Kidney capillary endothelial cell (primary cell): ENCODE measurements around the gene CFAP161.
"Not testable (repeated sequence)": the region's sequence is repeated elsewhere in the genome, so short reads cannot be mapped to it uniquely, and the experiment has no call there.

Experiments used
- DNase-seq: peaks from one replicate; pipeline ENCODE4 v3.0.0-alpha.2; 2018; ENCODE audit warnings: low spot score

Gene CFAP161

GRCh38 chr15:81107889-81108288 lies 26.2 kb upstream of the CFAP161 start:
- DNase-seq = no peak

- DNase-seq = no peak
These were observed 25.6 kb upstream of the CFAP161 start for GRCh38 chr15:81108427-81108826.

GRCh38 chr15:81111018-81111417 lies 23.1 kb upstream of the CFAP161 start:
- no peak for DNase-seq

- no peak for DNase-seq
These were observed 22.3 kb upstream of the CFAP161 start for GRCh38 chr15:81111510-81112470.

- no peak for DNase-seq
These were observed 20.8 kb upstream of the CFAP161 start for GRCh38 chr15:81113204-81113657.

GRCh38 chr15:81113861-81114291 lies 20.2 kb upstream of the CFAP161 start:
- no peak for DNase-seq

- no peak for DNase-seq
These were observed 18.8 kb upstream of the CFAP161 start for GRCh38 chr15:81115054-81115939.

- no peak for DNase-seq
These were observed 16.9 kb upstream of the CFAP161 start for GRCh38 chr15:81117136-81117535.

- no peak for DNase-seq
These were observed 16.5 kb upstream of the CFAP161 start for GRCh38 chr15:81117581-81117980.

- DNase-seq = no peak
These were observed 15.7 kb upstream of the CFAP161 start for GRCh38 chr15:81118361-81118760.

- DNase-seq = no peak
These were observed 14.0 kb upstream of the CFAP161 start for GRCh38 chr15:81120069-81120468.

- DNase-seq = no peak
These were observed 7.2 kb upstream of the CFAP161 start for GRCh38 chr15:81126892-81127291.

- DNase-seq = not testable (repeated sequence)
These were observed 7.4 kb downstream of the CFAP161 start for GRCh38 chr15:81141478-81141877.

- DNase-seq = no peak
These were observed 11.9 kb downstream of the CFAP161 start for GRCh38 chr15:81146006-81146405.

- no peak for DNase-seq
These were observed 12.4 kb downstream of the CFAP161 start for GRCh38 chr15:81146466-81146865.

- DNase-seq = no peak
These were observed 17.3 kb downstream of the CFAP161 start for GRCh38 chr15:81151389-81151788.

- DNase-seq = no peak
These were observed 18.3 kb downstream of the CFAP161 start for GRCh38 chr15:81152339-81152738.

GRCh38 chr15:81152799-81153198 lies 18.7 kb downstream of the CFAP161 start:
- DNase-seq = no peak

GRCh38 chr15:81155375-81156218 lies 21.5 kb downstream of the CFAP161 start:
- no peak for DNase-seq

- no peak for DNase-seq
These were observed 22.3 kb downstream of the CFAP161 start for GRCh38 chr15:81156324-81156723.

GRCh38 chr15:81157195-81157938 lies 23.3 kb downstream of the CFAP161 start:
- DNase-seq = no peak
